Non-pigmented ciliary epithelial cell (primary cell): ENCODE measurements around the gene ANXA2R.
"Not testable (repeated sequence)": the region's sequence is repeated elsewhere in the genome, so short reads cannot be mapped to it uniquely, and the experiment has no call there.

Experiments
- DNase-seq: peaks from one replicate; pipeline ENCODE4 v3.0.0-alpha.2; 2010; ENCODE audit warnings: low read depth

Gene ANXA2R

DNA sequence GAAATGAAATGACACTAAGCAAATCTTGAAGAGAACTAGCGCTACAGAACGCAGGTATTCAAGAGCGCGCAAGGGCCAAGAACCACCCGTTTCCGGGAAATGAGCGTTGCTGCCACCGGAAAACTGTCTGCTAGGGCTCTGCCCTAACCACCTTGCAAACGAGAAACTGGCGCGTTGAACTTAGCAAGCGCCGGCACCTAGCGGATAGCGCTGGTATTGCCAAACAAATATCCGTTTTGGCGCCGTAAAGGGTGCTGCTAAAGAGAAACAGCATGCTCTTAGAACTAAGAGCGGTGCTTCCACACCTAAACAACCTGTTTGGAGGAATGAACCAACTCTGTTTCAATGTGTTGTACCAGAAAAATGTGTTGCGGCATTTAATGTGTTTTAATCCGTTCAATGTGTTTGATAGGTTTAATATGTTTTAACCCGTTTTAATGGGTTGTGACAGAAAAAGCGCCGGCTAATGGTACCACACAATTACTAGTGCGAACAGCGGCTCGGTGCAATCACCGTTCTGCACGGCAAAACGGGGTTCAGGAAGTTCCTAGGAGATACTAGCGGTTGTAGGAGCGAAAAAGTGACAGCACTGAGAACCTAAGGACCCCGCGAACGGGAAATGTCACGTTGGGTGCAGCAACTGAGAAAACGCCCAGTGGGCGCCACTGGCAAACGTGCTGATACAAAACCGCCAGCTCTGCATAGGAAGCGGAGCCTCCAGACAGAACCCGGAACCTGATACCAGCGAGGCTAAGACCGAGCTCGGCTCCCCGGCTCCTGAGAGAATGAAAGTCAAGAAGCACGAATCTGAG lies at the start of gene ANXA2R:
ANXA2R (minus strand) TSS at position 33 of the 812 bp plus-strand sequence. CDS start 273 bp downstream, outside the sequence.
- peak; percentile 86 for DNase-seq

DNA sequence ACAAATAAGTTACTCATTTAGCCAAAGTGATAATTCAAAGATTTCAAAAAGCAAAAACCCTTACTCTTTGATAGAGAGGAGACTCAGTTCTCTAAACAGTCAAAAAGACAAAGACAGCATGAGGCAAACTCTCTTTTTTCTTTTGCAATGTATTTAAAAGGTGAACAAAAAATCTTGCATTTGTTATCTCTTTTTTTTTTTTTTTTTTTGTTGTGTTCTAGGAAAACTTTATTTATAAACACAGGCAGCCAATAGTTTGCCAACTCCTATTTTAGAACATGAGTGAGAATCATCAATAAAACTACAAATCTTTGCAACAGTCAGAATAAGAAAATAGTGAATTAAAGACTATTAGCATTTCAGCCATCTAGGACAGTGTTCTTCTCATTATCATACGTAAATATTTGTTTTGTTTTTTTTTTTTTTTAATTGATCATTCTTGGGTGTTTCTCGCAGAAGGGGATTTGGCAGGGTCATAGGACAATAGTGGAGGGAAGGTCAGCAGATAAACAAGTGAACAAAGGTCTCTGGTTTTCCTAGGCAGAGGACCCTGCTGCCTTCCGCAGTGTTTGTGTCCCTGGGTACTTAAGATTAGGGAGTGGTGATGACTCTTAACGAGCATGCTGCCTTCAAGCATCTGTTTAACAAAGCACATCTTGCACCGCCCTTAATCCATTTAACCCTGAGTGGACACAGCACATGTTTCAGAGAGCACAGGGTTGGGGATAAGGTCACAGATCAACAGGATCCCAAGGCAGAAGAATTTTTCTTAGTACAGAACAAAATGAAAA lies 46.2 kb upstream of the ANXA2R start:
- DNase-seq = not testable (repeated sequence)

- DNase-seq = no peak
Observed at GRCh38 chr5:43085453-43085852, 45.3 kb upstream of the ANXA2R start.

GRCh38 chr5:43084468-43084867 lies 44.3 kb upstream of the ANXA2R start:
- DNase-seq = not testable (repeated sequence)

DNA sequence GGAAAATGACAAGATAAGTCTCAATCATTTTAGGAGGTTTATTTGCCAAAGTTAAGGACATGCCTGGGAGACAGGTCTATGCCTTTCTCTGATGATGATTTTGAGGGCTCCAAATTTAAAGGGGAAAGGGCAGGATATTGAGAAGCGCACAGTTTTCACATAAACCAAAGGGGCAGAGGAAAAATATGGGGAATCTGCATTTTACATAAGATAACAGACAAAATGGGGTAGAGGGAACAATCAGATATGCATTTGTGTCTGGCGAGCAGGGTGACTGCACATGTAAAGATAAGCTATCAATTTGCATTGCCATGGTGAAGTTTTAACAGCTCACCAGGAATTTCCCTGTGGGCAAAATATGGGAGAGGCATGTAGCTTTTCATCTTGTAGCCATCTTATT lies 41.2 kb upstream of the ANXA2R start:
- DNase-seq = not testable (repeated sequence)

DNA sequence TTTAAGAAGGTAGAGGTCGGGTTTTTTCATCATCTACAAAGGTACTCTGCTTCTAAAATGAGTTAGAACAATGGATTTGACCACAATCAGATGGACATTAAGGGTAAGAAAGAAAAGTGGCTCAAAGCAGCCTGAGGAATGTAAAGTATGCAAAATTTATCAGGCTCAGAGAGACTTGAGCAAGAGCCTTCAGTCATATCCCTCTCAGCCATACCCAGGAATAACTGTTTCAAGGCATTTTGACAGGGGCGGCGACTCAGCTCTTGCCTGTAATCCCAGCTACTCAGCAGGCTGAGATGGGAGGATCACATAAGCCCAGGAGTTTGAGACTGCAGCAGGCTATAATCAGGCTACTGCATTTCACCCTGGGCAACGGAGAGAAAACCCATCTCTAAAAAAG lies 38.8 kb upstream of the ANXA2R start:
- DNase-seq = peak; percentile 44

DNA sequence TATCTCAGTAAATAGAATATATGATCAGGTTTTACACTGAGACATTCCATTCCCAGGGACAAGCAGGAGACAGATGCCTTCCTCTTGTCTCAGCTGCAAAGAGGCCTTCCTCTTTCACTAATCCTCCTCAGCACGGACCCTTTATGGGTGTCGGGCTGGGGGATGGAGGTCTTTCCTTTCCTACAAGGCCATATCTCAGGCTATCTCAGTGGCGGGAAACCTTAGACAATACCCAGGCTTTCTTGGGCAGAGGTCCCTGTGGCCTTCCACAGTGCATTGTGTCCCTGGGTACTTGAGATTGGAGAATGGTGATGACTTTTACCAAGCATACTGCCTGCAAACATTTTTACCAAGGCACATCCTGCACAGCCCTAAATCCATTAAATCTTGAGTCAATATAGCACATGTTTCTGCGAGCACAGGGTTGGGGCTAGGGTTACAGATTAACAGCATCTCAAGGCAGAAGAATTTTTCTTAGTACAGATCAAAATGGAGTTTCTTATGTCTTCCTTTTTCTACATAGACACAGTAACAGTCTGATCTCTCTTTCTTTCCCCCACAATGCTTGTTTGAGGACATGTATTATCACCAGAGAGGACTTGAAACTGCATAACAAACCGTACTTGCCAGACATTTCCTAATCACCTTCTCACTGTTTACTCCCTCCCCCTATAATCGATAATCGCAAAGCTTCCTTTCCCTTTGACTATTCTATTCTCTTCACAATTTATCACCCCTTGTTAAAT lies 37.5 kb upstream of the ANXA2R start:
- not testable (repeated sequence) for DNase-seq

DNA sequence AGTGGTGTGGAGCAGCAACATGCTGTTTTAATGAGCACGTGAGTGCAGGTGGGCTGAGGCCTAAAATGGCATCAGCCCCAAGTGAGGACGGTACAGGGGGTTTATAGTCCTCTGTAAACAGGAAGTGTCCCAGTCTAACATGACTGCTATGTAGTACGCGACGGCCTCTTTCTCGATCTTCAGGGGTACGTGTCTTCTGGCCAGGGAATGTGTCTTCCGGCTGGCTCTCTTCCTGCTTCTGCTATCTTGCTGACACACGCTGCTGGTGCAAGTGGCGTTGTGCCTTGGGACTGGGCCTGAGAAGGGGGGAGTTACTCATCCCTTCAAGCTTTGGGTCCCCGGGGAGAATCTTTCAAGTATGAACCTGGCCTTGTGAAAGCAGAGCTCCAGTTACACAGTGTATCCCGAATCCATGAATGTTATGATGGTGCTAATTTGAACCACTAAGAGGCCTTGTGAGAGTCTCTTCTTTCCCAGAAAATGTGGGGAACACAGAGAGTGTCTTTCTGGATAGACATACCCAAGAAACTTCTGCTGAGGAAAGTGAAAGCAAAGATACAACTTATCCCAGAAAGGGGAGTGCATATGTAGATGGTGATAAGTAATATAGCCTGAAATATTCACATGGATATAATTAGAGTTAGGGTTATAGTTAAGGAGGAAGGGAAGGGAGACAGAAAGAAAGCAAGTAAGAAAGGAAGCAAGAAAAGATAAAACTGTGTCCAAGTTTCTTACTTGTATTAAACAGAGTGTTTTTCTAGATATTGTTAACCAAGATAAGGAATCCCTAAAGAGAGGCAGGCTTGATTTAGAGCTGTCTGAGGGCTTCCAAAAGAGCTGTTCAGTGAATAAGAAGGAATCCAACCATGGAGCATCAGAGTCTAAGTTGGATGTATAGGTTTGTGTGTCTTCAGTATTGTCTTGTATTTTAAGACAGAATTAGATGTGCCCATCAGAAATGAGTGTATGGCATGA lies 35.5 kb upstream of the ANXA2R start:
- DNase-seq = no peak

GRCh38 chr5:43074987-43075318 lies 34.8 kb upstream of the ANXA2R start:
- no peak for DNase-seq

GRCh38 chr5:43073597-43074546 lies 33.8 kb upstream of the ANXA2R start:
- DNase-seq = no peak

DNA sequence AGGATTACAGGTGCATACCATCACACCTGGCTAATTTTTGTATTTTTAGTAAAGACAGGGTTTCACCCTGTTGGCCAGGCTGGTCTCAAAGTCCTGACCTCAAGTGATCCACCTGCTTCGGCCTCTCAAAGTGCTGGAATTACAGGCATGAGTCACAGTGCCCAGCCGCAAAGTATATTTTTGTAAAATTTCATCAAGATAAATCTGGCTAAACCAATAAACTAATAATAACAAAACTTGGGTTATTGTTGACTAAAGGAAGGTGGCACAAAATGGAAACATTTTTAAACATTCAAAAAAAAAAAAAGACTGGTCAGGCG lies 29.2 kb upstream of the ANXA2R start:
- not testable (repeated sequence) for DNase-seq

DNA sequence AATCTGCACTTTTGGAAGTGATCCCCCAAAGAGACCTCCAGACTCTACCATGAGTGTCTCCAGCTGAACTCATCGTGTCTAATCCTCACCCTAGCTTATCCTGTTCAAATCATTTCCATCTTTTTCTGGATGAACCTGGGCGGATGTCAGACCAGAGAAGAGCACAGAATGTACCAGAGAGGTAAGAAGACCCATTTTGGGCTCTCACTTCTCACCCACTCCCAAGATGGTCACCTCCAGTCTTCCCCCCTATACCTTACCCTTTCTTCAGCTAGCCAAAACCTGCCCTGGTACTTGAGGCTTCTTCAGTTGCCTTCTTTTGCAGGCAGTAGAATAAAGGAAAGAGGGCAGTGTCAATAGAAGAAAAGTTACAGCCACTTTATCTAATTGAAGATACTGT lies 27.9 kb upstream of the ANXA2R start:
- DNase-seq = no peak

DNA sequence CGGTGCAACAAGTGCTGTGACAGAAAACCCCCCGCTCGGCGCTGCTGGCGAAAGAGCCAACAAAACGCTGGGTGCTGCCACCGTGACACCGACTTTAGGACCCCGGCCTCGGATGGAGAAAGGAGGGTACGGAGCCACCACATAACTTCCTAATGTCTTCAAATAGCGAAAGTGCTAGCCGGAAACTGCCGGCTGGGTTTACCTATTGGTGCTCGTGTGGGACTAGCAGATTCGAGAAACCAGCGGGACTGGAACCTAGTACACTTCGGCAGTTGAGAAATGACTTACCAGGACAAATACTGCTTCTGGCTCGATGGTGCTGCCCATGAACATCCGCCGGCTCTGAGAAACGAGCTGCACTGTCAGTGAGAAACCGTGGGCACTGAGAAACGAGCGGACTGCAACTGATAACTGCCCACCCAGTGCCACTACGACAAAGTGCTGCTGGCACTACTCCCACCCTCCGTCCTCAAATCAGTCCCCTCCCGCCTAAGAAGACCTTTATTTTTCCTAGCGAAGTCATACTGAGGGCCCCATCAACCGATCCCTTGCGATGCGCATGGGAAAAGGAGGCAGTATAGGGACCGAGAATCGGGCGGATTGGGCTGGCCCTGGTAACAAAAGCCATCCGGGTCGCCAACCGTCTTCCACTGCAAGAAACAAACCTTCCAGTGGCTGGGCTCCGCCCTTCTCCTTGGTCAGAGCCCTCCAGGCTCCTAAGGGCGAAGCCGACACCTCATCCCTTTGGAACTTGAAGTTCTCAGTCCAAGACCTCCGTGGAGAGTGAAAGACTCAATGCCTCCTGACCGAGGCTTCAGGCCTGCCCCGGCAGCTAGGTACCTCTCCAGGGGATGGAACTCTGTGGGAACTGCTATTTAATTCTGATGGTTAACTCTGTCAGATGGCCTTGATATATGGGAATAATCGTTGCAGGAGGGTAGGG lies 27.0 kb upstream of the ANXA2R start:
- no peak for DNase-seq

- no peak for DNase-seq
Observed at GRCh38 chr5:43065948-43066798, 26.1 kb upstream of the ANXA2R start.

DNA sequence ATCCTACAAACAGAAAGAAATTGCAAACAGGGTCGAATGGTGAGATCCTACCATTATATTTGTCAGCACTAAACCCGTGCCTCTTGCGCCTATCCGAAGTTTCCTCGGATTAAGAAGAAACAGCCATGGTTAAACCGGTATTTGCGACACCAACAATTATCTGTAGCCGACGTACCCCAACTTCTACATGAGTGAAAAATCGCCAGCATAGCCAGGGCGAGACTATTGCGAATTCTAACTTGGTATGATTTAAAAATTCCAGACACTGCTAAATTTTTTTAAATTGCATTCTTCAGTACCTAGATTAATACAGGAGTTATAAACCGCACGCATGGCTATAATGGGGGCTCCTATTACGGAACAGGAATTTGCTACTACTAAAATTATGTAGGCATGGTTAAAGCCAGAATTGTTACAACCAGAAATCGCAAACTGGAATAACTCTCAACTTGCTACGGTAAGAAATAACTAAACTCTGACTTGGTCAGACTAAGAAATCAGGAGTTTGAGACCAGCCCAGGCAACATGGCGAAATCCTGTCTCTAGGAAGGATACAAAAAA lies 25.3 kb upstream of the ANXA2R start:
- DNase-seq = no peak

DNA sequence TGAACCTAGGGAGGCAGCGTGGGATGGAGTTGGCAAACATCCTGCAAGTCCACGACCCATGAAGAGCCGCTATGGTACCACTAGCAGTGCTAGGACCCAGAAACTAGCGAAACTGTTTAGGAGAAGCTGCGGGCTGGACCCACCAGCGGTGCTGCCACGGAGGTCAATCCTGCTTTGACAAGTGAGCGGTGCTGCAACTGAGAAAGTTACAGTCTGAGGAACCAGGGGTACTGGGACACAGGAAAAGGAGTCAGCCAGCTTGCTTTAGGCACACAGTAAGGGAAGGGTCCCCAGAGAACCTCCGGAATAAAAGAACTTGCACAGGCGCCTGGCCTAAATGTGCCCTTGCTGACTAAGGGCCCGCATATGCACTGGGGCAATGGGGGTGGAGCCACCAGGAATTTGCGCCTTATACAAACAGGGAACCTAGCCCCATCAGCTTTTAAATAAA lies 23.6 kb upstream of the ANXA2R start:
- no peak for DNase-seq

DNA sequence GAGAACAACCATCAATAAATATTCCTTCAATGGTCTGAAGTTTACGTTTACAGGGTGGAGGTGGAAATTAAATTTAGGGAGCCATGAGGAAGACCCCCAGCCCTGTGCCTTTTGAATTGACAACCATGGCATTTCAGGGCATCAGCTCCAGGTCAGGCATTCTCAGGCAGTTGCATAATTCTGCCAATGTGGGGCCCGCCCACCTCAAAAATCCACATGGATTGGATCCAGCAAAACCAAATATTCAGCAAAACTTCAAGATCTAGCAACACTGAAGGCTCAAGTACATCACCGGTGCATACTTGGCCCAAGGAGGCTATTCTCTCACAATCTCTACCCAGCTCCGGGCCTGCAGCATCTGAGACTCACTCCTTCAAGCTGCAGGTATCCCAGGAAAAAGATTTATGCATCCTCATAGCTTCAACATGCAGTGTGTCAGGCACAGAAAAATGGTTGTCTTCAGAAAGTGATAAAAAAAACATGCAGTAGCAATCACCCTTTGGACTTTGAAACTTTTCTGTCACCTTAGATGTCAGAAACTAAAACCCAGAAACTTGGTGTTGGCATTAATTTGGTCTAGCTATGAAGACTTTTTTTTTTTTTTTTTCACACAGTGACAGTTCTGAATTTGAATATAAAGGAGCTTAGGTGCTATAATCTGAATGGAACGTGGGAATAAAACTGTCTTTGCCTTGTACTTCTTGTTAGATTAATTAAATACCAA lies 21.4 kb upstream of the ANXA2R start:
- no peak for DNase-seq
